LNCAP (cell line): ENCODE data around the gene PCDH1.

ENCODE experiments used
- CTCF ChIP-seq: fragments of 450-650 bp; IDR thresholded peaks from 2 replicates; pipeline ENCODE4 v1.5.1; 2017; ENCODE audit warnings: mild to moderate bottlenecking

The PCDH1 gene

GRCh38 chr5:141906517-141906916 lies 28.3 kb upstream of the PCDH1 start:
- TF ChIP-seq CTCF: no peak

- TF ChIP-seq CTCF: no peak
Measured at GRCh38 chr5:141904551-141904950, 26.3 kb upstream of the PCDH1 start.

- TF ChIP-seq CTCF: no peak
Measured at GRCh38 chr5:141903261-141903660, 25.1 kb upstream of the PCDH1 start.

GRCh38 chr5:141902015-141902814 lies 24.0 kb upstream of the PCDH1 start:
- TF ChIP-seq CTCF: no peak

GRCh38 chr5:141898448-141899049 lies 20.3 kb upstream of the PCDH1 start:
- TF ChIP-seq CTCF: no peak

- no peak for TF ChIP-seq CTCF
Measured at GRCh38 chr5:141897425-141897824, 19.2 kb upstream of the PCDH1 start.

- peak; percentile 39; the same call in 1 of the 2 replicates for TF ChIP-seq CTCF
Measured at GRCh38 chr5:141889282-141889871, 11.2 kb upstream of the PCDH1 start.
